ENCODE measurements around the gene KRTAP12-2.
"Not testable (repeated sequence)": the region's sequence is repeated elsewhere in the genome, so short reads cannot be mapped to it uniquely, and the experiment has no call there.

KRTAP12-2 gene

DNA sequence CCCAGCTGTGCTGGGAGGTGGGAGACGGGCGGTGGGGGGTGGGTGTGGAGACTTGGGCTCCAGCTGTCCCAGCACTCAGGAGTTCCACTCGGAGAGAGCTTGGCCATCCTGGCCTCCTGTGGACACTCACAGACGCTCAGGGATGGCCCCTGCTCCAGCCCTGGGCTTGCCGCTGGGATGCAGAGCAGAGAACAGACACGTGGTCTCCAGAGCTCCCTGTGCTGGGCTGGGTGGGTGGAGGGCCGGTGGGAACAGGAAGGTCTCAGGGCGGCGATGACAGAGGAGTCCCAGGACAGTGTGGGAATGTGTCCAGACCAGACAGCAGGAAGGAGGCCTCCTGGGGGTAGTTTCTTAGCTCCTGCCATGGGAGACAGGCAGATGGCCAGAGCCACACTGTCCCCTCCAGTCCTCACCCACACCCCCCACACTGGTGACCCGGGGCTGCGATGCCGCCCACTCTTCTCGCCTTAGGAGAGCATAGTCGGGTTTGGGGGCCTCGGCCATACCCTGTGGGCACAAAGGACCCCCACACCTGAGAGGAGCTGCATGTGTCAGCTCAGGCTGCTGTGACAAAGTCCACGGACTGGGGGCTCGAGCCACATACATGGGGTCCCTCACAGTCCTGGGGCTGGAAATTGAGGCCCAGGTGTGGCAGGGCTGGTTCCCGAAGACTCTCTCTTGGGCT is 37.9 kb downstream of the KRTAP12-2 start:
- no peak overlapping the region for H3K27ac ChIP-seq (ENCODE audit: poor library complexity, severe bottlenecking)
- TF ChIP-seq CTCF (IDR thresholded peaks at IDR 0.05; ENCODE audit: poor library complexity, severe bottlenecking), result no peak
- H3K9me3 ChIP-seq (ENCODE audit: severe bottlenecking), result peaks cover 18% of the 10 kb centered on the region
- no peaks in the 10 kb centered on the region for H3K4me1 ChIP-seq (ENCODE audit: insufficient read depth, poor library complexity, severe bottlenecking)
- H3K4me3 ChIP-seq (ENCODE audit: severe bottlenecking), result no peak overlapping the region
- H3K36me3 ChIP-seq (ENCODE audit: low read depth), result no peaks in the 10 kb centered on the region
- DNase-seq (ENCODE audit: low spot score) (no peak), ATAC-seq (ENCODE audit: low read depth) (no peak)
- H3K27me3 ChIP-seq (ENCODE audit: insufficient read depth, poor library complexity, severe bottlenecking), result no peaks in the 10 kb centered on the region

DNA sequence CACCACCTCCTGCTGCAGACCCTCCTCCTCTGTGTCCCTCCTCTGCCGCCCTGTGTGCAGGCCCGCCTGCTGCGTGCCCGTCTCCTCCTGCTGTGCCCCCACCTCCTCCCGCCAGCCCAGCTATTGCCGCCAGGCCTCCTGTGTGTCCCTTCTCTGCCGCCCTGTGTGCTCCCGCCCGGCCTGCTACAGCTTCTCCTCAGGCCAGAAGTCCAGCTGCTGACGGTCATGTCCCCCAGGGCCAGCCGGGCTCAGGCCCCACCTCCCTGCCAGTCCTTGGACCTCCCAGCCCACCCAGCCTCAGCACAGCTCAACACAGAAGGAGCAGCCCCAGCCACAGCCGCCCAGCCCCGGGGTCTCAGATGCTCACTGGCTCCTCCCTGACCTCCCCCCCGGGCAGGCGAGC is 38.9 kb downstream of the KRTAP12-2 start:
- not testable (repeated sequence) for H3K27ac ChIP-seq (ENCODE audit: poor library complexity, severe bottlenecking); H3K4me1 ChIP-seq (ENCODE audit: insufficient read depth, poor library complexity, severe bottlenecking); H3K4me3 ChIP-seq (ENCODE audit: severe bottlenecking)

GRCh38 chr21:44627181-44627822 is 39.4 kb downstream of the KRTAP12-2 start:
- H3K4me1 ChIP-seq (ENCODE audit: insufficient read depth, poor library complexity, severe bottlenecking); DNase-seq (ENCODE audit: low spot score); H3K27ac ChIP-seq (ENCODE audit: poor library complexity, severe bottlenecking); ATAC-seq (ENCODE audit: low read depth); H3K27me3 ChIP-seq (ENCODE audit: insufficient read depth, poor library complexity, severe bottlenecking); H3K36me3 ChIP-seq (ENCODE audit: low read depth); H3K4me3 ChIP-seq (ENCODE audit: severe bottlenecking): not testable (repeated sequence)
- peaks cover 20% of the 10 kb centered on the region for H3K9me3 ChIP-seq (ENCODE audit: severe bottlenecking)

More for the DNA sequence above, 38.9 kb downstream of the KRTAP12-2 start:
- peaks cover 20% of the 10 kb centered on the region for H3K9me3 ChIP-seq (ENCODE audit: severe bottlenecking)
- DNase-seq (ENCODE audit: low spot score); ATAC-seq (ENCODE audit: low read depth); H3K27me3 ChIP-seq (ENCODE audit: insufficient read depth, poor library complexity, severe bottlenecking); H3K36me3 ChIP-seq (ENCODE audit: low read depth): not testable (repeated sequence)

GRCh38 chr21:44626673-44627143 is 40.0 kb downstream of the KRTAP12-2 start, which contains the start of gene KRTAP10-9:
KRTAP10-9 (plus strand) TSS chr21:44627093; CDS start chr21:44627172, 79 bp downstream.
- ATAC-seq (ENCODE audit: low read depth) (no peak), DNase-seq (ENCODE audit: low spot score) (no peak)
- H3K27ac ChIP-seq (ENCODE audit: poor library complexity, severe bottlenecking), result no peak within 1 kb of the TSS
- H3K9me3 ChIP-seq (ENCODE audit: severe bottlenecking), result peaks cover 15% of the 10 kb centered on the region
- H3K27me3 ChIP-seq (ENCODE audit: insufficient read depth, poor library complexity, severe bottlenecking), result no peaks in the 10 kb centered on the region
- H3K36me3 ChIP-seq (ENCODE audit: low read depth), result no peaks in the 10 kb centered on the region
- no peaks in the 10 kb centered on the region for H3K4me1 ChIP-seq (ENCODE audit: insufficient read depth, poor library complexity, severe bottlenecking)
- no peak for TF ChIP-seq CTCF (IDR thresholded peaks at IDR 0.05; ENCODE audit: poor library complexity, severe bottlenecking)
- H3K4me3 ChIP-seq (ENCODE audit: severe bottlenecking), result no peak within 1 kb of the TSS

GRCh38 chr21:44626262-44626661 is 40.5 kb downstream of the KRTAP12-2 start:
- Histone ChIP-seq H3K9me3 (ENCODE audit: severe bottlenecking) (peaks cover 13% of the 10 kb centered on the region), H3K4me3 (ENCODE audit: severe bottlenecking) (no peak overlapping the region), H3K36me3 (ENCODE audit: low read depth) (no peaks in the 10 kb centered on the region), H3K27ac (ENCODE audit: poor library complexity, severe bottlenecking) (no peak overlapping the region), H3K27me3 (ENCODE audit: insufficient read depth, poor library complexity, severe bottlenecking) (no peaks in the 10 kb centered on the region), H3K4me1 (ENCODE audit: insufficient read depth, poor library complexity, severe bottlenecking) (no peaks in the 10 kb centered on the region)
- no peak for TF ChIP-seq CTCF (IDR thresholded peaks at IDR 0.05; ENCODE audit: poor library complexity, severe bottlenecking)
- ATAC-seq (ENCODE audit: low read depth) (no peak), DNase-seq (ENCODE audit: low spot score) (no peak)

All from RWPE2 (cell line).